ENCODE results near the gene TNFRSF6B. TPM values are rescaled to one million over a fixed set of nuclear protein-coding genes. Genes with fewer than 3 reads are reported as not detected.

The TNFRSF6B gene
- total and polyA plus RNA-seq, 2 donors (not counting 3 experiments of a cell fraction or from before 2014, with no cell fraction given) = 0.69 to 11.3 TPM

DNA sequence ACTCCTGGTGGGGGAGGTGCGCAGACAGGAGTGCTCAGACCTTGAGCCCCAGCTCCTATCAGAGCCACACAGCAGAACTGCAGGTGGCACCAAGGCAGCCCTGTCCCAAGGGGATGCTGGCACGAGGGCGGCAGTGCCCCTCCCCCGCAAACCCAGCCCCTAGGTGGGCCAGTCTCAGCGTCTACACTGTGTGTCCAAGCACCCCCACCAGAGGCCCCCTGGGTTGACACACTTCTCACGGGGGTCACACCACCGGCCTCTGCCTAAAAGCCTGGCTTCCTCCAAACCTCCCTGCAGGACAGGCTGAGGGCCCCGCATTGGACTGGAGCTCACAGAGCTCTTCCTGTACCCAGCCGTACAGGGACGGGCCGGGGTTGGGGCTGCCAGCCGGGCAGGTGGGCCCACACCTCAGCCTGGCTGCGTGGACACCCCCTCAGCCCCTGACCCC lies 51.2 kb downstream of the TNFRSF6B start:
- Histone ChIP-seq H2AFZ (ENCODE audit: low read depth, low read length) (no peak overlapping the region), H4K20me1 (replicated peaks; ENCODE audit: control insufficient read depth, extremely low read depth, insufficient read depth, low read length) (no peaks in the 10 kb centered on the region), H3K4me1 (ENCODE audit: control insufficient read depth, extremely low read depth, insufficient read depth, low read length) (no peaks in the 10 kb centered on the region), H3K9ac (replicated peaks; ENCODE audit: extremely low read depth, insufficient read depth, low read length) (no peak overlapping the region), H3K4me3 (replicated peaks in 1 of 3; ENCODE audit: insufficient read depth in 1 of 3, low read depth in 1 of 3, low read length in 3 of 3) (no peak overlapping the region), H3K36me3 (ENCODE audit: control insufficient read depth in 2 of 2, extremely low read depth in 1 of 2, insufficient read depth in 2 of 2, low read length in 2 of 2) (peaks cover 0 to 9% of the 10 kb centered on the region in 2 experiments), H3K9me1 (replicated peaks; ENCODE audit: control insufficient read depth, extremely low read depth, insufficient read depth, low read length) (no peaks in the 10 kb centered on the region), H3K4me2 (ENCODE audit: insufficient read depth, low read length) (no peak overlapping the region), H3K27ac (ENCODE audit: insufficient read depth, low read depth, low read length) (no peak overlapping the region), H3K27me3 (ENCODE audit: control insufficient read depth in 2 of 2, insufficient read depth in 2 of 2, low read length in 2 of 2) (no peaks in the 10 kb centered on the region), H3K9me3 (replicated peaks; ENCODE audit: control insufficient read depth, insufficient read depth, low read length) (no peaks in the 10 kb centered on the region), H3K79me2 (ENCODE audit: control insufficient read depth, insufficient read depth, low read length) (no peaks in the 10 kb centered on the region)
- no peak for TF ChIP-seq CTCF (IDR thresholded peaks at IDR 0.05; ENCODE audit: extremely low read depth in 1 of 2, insufficient read depth in 1 of 2, low read depth in 1 of 2, low read length in 2 of 2)
- TF ChIP-seq GATA2 (IDR thresholded peaks at IDR 0.05; ENCODE audit: insufficient read depth, insufficient read length, low read depth, low read length) = no peak
- TF ChIP-seq POLR2A (IDR thresholded peaks at IDR 0.05; ENCODE audit: low read depth, low read length) = no peak
- TF ChIP-seq MAX (IDR thresholded peaks at IDR 0.05; ENCODE audit: insufficient read depth, insufficient read length) = no peak
- no peak for TF ChIP-seq MYC (IDR thresholded peaks at IDR 0.05; ENCODE audit: low read depth, low read length)
- no peak for TF ChIP-seq EZH2 (IDR thresholded peaks at IDR 0.05; ENCODE audit: borderline replicate concordance, low read depth, low read length, severe bottlenecking)
- TF ChIP-seq FOS (IDR thresholded peaks at IDR 0.05; ENCODE audit: borderline replicate concordance, insufficient read depth, low read length) = no peak
- no peak for TF ChIP-seq POLR2AphosphoS5 (IDR thresholded peaks at IDR 0.05; ENCODE audit: insufficient read depth, low read depth, low read length)
- no peak for TF ChIP-seq JUN (IDR thresholded peaks at IDR 0.05; ENCODE audit: borderline replicate concordance, insufficient read depth, insufficient read length, low read depth)
- intact Hi-C loops (cut with micrococcal nuclease) (no loop called here), dilution Hi-C loops (cut with MboI; ENCODE audit: extremely low pct_ligation_motif_present, low sequenced_read_pairs) (no loop called here)
- BruUV-seq (replicated peaks) = no TSS peak
- DNase-seq (ENCODE audit: low read depth, low spot score) = no peak
- no peak for FAIRE-seq
- CTCF ChIA-PET = no interaction called here
- POLR2A ChIA-PET = no interaction called here

Small RNAs within 50 kb of the gene (small RNA-seq; reads per million reads assigned to genes)
- not detected for gene LIME1 (ENCODE audit: insufficient read depth, insufficient read length, low read depth, low replicate concordance)
- not detected for gene TNFRSF6B (ENCODE audit: insufficient read depth, insufficient read length, low read depth, low replicate concordance)

Other genes with a start within 250 kb of the TNFRSF6B start
- gene KCNQ2, start 224.0 kb upstream of the TNFRSF6B start, total RNA-seq = not detected in 2 replicates
- not detected in 2 replicates for gene KCNQ2, start 224.0 kb upstream of the TNFRSF6B start, polyA plus RNA-seq
- gene EEF1A2, start 197.6 kb upstream of the TNFRSF6B start, total RNA-seq = 2.9 and 3.4 TPM in 2 replicates
- 2.7 and 2.9 TPM in 2 replicates for gene EEF1A2, start 197.6 kb upstream of the TNFRSF6B start, polyA plus RNA-seq
- 219 and 233 TPM in 2 replicates for gene PPDPF, start 175.9 kb upstream of the TNFRSF6B start, total RNA-seq
- 52.2 and 58.9 TPM in 2 replicates for gene PPDPF, start 175.9 kb upstream of the TNFRSF6B start, polyA plus RNA-seq
- gene PTK6, start 159.3 kb upstream of the TNFRSF6B start, total RNA-seq = 0.18 TPM in 1 of 2 replicates, not detected in the other
- 0.05 TPM in 1 of 2 replicates, not detected in the other for gene PTK6, start 159.3 kb upstream of the TNFRSF6B start, polyA plus RNA-seq
- not detected in 2 replicates for gene SRMS, start 148.9 kb upstream of the TNFRSF6B start, total RNA-seq
- not detected in 2 replicates for gene SRMS, start 148.9 kb upstream of the TNFRSF6B start, polyA plus RNA-seq
- gene FNDC11, start 142.5 kb upstream of the TNFRSF6B start, total RNA-seq = 0.51 and 0.71 TPM in 2 replicates
- 1.9 and 3.4 TPM in 2 replicates for gene FNDC11, start 142.5 kb upstream of the TNFRSF6B start, polyA plus RNA-seq
- 29.2 and 33.2 TPM in 2 replicates for gene HELZ2, start 122.4 kb upstream of the TNFRSF6B start, total RNA-seq
- gene HELZ2, start 122.4 kb upstream of the TNFRSF6B start, polyA plus RNA-seq = 10.6 and 16.2 TPM in 2 replicates
- gene GMEB2, start 69.6 kb upstream of the TNFRSF6B start, total RNA-seq = 12.1 and 14.1 TPM in 2 replicates
- gene GMEB2, start 69.6 kb upstream of the TNFRSF6B start, polyA plus RNA-seq = 12.7 and 13.4 TPM in 2 replicates
- 1.7 and 1.8 TPM in 2 replicates for gene STMN3, start 43.2 kb upstream of the TNFRSF6B start, total RNA-seq
- 4.7 and 8.4 TPM in 2 replicates for gene STMN3, start 43.2 kb upstream of the TNFRSF6B start, polyA plus RNA-seq
- gene RTEL1, start 38.3 kb upstream of the TNFRSF6B start, total RNA-seq = 38.6 and 44.9 TPM in 2 replicates
- 17.0 and 20.6 TPM in 2 replicates for gene RTEL1, start 38.3 kb upstream of the TNFRSF6B start, polyA plus RNA-seq
- 51.6 and 56.3 TPM in 2 replicates for gene ARFRP1, start 11.3 kb downstream of the TNFRSF6B start, total RNA-seq
- 37.0 and 48.7 TPM in 2 replicates for gene ARFRP1, start 11.3 kb downstream of the TNFRSF6B start, polyA plus RNA-seq
- 29.3 and 31.7 TPM in 2 replicates for gene ZGPAT, start 11.4 kb downstream of the TNFRSF6B start, total RNA-seq
- 23.1 and 24.4 TPM in 2 replicates for gene ZGPAT, start 11.4 kb downstream of the TNFRSF6B start, polyA plus RNA-seq
- gene LIME1, start 40.0 kb downstream of the TNFRSF6B start, total RNA-seq = 11.5 and 12.2 TPM in 2 replicates
- gene LIME1, start 40.0 kb downstream of the TNFRSF6B start, polyA plus RNA-seq = 10.7 and 16.3 TPM in 2 replicates
- 69.3 and 69.4 TPM in 2 replicates for gene SLC2A4RG, start 43.1 kb downstream of the TNFRSF6B start, total RNA-seq
- 41.7 and 66.5 TPM in 2 replicates for gene SLC2A4RG, start 43.1 kb downstream of the TNFRSF6B start, polyA plus RNA-seq
- gene ZBTB46, start 134.6 kb downstream of the TNFRSF6B start, total RNA-seq = 4.3 and 7.1 TPM in 2 replicates
- 1.3 TPM in 2 replicates for gene ZBTB46, start 134.6 kb downstream of the TNFRSF6B start, polyA plus RNA-seq
- gene ABHD16B, start 164.8 kb downstream of the TNFRSF6B start, total RNA-seq = not detected in 2 replicates
- not detected in 2 replicates for gene ABHD16B, start 164.8 kb downstream of the TNFRSF6B start, polyA plus RNA-seq
- gene TPD52L2, start 168.6 kb downstream of the TNFRSF6B start, total RNA-seq = 114 and 123 TPM in 2 replicates
- gene TPD52L2, start 168.6 kb downstream of the TNFRSF6B start, polyA plus RNA-seq = 142 and 151 TPM in 2 replicates
- gene DNAJC5, start 198.5 kb downstream of the TNFRSF6B start, total RNA-seq = 58.7 and 60.3 TPM in 2 replicates
- 40.1 and 44.7 TPM in 2 replicates for gene DNAJC5, start 198.5 kb downstream of the TNFRSF6B start, polyA plus RNA-seq